Activated gamma-delta T cell (primary cell): Measurements from ENCODE around the gene BAIAP2L2.

Experiments
- DNase-seq: peaks from one replicate; lab custom pipeline; 2025; lab: John Stamatoyannopoulos, UW

Gene BAIAP2L2

GRCh38 chr22:38107692-38108515, 2.6 kb downstream of the BAIAP2L2 start:
- DNase-seq = no peak

DNA sequence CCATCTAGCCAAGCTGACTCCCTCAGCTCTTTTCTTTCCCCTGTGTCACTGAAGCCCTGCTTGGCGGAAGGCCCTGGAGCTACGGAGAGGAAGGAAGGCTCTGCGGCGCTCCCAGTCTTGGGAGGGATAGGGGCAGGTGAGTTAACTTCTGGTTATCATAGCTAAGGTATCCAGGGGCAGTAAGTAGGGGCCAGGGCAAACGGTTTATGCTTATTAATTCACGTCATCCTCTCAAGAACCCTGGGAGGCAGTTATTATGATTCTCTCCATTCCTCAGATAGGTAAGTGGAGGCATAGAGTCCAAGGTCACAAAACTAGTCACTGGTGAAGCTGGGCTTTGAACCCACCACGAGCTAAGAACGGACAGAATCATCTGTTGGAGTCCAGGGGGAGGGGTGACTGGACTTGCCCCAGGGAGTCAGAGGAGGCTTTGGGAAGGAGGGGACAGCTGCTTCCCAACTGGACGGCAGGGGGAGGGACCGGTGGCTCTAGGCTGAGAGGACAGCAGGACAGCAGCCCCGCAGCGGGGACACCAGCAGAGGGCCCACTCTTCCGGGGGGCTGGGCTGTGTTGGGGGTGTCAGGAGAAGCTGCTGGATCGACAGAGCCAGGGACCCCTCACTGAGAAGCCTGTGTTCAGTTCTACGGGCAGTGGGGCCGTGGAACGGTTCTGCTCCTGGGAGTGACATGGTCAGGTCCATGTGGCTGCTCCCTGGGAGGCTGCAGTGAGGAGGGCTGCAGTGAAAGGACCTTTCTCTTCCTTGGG, 3.5 kb downstream of the BAIAP2L2 start:
- no peak for DNase-seq

DNA sequence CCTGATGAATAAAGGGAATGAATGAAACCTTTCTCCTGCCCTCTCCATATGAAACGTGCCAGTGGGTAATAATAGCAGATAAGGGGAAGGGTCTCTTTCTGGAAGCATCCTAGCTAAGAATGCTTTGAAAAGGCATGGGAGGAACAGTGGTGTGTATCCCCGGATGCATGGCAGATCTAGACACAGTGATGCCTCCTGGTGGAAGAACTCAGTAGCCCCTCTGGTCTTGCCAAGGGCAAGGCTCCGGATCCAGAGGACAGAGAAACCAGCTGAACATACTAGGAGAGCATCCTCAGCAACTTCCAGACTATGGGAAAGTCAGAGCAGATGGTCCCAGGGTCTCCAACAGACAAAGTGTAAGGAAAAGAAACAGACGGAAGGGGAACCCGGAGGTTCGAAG, 6.4 kb downstream of the BAIAP2L2 start:
- no peak for DNase-seq

GRCh38 chr22:38103641-38104040, 6.8 kb downstream of the BAIAP2L2 start:
- DNase-seq = no peak

GRCh38 chr22:38098410-38099249, 11.9 kb downstream of the BAIAP2L2 start:
- DNase-seq = no peak

DNA sequence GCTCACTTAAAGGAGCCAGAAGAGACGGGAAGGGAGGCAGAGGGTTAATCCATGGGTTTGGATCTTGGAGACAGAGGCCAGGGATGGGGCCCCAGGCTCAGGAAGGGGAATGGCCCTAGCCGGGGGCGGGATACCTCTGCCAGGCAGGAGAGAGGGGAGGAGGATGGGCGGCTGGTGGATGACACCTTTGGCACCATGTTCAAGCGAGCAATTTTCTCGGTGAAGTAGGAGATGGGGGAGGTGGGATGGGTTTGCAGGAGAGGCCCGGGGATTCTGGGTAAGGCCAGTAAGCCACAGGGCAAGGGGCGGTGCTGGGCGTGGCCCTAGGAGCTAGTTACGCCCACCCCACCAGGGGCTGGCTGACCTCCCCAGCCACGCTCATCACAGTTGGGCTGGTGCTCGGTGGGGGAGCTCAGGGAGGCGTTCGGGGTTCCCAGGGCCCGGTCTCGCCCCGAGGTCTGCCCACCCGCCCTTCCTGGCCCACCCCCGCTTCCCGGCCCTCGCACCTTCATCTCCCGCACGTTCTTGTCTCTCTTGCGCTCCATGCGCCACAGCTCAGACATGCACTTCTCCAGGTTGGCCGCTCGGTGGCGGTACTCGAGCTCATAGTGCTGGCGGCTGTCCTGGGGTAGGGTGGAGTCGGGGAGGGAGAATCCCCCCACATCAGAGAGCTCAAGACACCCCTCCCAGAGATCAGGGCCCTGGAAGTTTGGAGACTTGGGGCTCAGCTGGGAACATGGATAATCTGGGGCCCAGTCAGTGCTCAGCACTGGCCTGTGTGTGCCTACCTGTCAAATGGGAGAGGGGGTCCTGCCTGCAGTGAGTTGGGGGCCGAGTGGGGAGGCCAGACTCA, 12.7 kb downstream of the BAIAP2L2 start:
- no peak for DNase-seq

- DNase-seq = no peak
Measured at GRCh38 chr22:38097058-38097457, 13.4 kb downstream of the BAIAP2L2 start.

DNA sequence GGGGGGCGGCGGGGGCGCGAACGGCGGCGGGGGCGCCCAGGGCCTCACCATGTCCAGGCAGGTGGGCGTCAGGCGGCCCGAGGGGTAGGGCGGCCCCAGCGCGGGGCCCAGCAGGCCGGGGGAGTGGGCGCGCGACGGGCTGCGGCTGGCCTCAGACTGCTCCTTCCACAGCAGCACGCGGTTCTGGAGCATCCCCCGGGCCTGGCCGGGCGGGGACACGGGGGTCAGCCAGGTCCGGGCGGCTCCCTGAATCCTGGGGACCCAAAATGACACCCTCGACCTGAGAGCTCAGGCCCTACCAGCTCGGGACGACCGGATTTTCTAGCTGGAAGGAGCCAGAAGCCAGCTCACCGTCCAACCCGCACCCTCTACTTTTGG, 21.0 kb downstream of the BAIAP2L2 start:
- DNase-seq = no peak

DNA sequence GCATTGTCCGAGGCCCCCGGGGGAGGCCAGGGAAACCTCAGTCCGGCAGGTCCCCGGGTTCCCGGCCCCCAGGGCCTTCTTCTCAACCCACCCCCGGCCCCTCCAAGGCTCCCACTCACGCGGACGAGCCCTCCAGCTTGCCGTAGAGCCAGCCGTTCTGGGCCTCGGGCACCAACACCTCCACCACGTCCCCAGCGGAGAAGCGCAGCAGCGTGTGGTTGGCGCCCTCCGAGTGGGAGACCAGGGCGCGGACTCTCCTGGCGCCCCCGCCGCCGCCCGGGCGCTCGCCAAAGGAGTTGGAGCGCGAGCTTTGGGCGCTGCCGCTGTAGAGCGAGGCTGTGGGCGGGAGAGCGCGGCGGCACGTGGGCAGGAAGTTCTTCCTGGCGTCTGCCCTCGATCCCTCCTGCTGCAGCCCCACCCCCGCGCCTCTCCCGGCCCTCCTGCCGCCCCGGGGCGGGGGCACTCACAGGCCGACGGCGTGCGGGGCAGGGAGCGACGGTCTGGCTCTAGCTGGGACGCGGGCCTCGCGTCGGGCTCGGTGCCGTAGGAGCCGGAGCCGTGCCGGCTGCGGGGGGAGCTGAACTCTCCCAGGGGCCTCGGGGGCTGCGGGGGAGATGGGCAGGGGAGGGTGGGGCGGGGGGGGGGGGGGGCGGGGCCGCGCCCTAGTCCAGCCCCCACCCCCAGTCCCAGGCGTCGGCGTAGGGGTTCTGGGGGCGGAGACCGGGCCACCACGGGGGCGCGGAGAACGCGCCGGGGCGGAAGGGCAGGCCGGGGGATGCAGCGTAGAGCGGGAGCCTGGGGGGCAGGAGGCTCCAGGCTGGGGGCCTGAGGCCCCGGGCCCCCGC, 21.6 kb downstream of the BAIAP2L2 start:
- no peak for DNase-seq

DNA sequence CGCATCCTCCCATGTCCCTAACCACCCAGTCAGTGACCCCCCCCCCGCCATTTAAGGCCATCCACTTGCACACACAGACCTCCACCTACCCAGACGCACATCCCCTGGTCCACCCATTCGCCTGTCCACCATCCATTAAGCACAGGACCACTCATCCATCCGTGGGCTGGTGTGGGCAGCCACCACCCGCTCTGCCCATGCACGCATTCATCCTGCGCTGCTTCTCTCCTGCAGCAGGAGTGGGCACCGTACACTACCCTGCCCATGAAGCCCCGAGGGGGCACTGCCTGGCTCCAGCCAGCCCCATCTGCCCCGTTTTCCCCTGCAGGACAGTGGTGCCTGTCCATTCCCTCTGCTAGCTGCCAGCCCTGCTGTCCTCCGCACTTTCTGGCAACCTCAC, 22.6 kb downstream of the BAIAP2L2 start:
- DNase-seq = no peak

- DNase-seq = no peak
Measured at GRCh38 chr22:38086942-38087341, 23.5 kb downstream of the BAIAP2L2 start.

DNA sequence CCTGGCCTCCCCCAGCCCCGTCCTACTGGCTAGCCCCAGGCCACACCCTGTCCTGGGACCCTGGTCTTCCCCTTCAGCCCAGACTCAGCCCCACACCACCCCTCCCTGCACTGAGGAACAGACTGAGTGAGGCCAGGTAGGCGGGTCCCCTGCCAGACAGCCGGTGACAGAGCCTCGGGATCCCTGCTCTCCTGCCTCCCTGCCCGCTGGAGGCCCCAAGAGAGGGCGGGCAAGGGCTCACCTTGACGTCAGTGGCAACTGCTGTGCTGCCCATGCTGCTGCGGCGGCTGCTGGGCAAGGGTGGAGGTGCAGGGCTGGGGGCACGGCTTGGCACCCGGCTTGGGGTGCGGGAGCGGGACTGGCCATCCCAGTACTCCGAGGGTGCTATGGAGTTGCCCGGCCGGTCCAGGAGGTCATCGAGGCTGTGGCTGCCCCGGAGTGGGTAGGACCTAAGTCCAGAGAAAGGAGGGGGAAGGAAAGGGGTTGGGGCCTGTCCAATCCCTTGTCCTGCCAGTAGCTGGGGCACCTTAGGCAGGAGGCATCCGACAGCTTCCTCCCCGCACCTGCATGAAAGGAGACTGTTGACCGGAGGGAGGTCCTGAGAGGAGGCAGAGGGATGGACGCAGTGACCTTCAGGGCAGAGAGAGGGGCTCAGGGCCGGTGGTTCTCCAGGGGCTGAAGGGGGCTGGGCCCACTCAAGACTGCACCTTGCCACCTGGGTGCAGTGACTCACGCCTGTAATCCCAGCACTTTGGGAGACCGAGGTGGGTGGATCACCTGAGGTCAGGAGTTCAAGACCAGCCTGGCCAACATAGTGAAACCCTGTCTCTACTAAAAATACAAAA, 24.3 kb downstream of the BAIAP2L2 start:
- DNase-seq = no peak

DNA sequence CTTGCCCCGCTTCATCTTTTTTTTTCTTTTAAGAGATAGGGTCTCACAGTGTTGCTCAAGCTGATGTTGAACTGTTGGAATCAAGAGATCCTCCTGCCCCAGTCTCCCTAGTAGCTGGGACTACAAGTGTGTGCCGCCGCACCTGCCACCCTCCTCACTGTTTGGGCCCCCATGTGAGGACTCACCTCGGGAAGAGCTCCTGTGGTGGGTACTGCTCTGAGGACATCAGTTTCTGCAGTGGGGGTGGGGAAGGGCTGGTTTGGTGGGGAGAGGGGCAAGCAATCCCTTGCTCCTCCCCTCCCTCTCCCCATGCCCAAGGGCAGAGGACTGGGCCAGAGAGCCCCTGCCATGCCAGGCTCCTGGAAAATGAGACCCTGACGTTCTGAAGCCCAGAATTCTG, 25.0 kb downstream of the BAIAP2L2 start:
- DNase-seq = no peak

DNA sequence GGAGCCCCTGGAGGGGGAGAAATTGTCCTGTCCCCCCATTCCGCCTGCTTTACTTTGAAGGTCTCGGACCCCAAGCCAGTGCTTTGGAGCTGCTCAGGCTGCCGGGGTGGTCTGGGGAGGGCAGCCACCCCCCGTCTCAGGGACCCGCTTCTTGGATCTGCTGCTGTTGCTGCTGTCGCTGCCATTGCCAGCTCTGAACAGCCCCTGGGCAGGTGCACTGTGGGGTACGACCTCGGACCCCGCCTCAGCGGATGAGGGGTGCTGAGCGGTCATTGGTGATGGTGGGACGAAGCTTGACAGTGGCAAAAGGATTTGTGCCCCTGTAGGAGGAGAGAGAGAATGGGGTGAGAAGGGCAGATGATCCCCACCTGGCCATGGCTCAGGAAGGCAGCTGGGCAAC, 25.4 kb downstream of the BAIAP2L2 start:
- DNase-seq = no peak

DNA sequence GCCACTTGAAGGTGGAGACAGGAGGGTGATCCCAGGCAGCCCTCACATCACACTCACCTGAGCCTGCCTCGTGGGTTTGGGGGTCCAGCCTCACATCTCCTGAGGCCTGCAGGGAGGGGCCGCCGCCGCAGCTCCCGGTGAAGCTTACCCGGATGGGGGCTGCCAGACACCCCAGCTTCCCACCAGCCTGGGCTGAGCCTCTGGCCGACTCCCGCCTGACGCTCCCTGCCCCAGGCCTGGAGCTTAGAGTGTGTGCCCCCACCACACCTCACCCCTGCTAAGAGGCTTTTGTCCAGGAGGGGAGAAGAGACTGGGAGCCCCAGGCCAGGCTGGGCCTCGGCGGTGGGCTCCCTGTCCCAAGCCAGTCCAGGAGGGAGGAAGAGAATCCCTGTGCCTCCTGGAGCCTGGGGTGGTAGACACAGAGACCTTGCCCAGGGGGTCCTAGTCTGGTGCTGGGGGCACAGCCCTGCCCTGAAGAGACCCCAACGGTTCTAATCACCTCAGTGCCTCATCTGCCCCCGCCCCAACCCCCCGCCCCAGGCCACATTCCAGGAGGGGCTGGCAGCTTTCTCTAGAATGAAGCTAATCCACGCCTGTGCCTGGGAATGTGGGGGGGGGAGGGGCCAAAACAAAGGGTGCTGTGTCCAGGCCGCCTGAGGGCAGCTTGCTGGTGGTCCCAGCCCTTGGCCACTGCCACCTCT, 26.4 kb downstream of the BAIAP2L2 start, which contains the start of gene SLC16A8:
Gene SLC16A8, minus strand, starts transcription at position 254 of the 701 bp plus-strand sequence. CDS start 1,311 bp downstream, outside the sequence.
- no peak for DNase-seq

- no peak for DNase-seq
Measured at GRCh38 chr22:38082986-38083710, 27.3 kb downstream of the BAIAP2L2 start.

DNA sequence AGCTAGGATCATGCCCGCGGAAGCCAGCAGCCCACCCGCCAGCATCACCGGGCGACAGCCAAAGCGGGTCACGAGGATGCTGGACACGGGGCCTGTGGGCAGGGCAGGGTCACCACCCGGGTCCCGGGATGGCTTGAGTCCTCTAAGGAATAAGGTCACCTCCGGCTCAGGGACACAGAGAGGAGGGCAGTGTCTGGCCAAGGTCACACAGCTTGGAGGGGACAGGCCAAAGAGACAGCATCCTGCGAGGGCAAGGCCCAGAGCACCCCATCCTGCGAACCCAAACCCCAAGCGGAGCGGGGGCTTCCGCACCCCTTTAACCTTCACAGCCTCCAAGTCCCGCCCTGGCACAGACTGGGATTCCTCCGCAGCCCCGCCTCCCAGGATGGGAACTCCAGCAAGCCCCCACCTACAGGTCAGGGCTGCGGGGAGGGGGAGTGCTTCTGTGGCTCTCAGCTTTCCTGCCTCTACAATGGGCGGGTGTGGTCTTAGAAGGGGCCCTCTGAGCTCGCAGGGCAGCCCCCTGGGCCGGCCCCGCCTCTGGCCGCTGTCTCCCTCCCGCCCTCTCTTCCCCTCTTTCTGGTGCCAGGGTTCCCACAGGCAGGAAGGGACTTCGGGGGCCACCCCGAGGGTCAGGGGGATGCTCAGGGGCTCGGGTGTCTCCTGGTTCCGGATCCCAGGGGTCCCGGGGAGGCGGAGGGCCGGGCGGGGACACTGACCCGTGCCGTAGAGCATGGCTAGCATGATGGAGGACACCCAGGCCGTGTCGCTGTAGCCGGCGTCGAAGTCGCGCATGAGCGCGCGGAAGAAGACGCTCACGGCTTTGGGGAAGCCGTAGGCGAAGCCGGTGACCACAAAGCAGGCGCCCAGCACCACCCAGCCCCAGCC, 28.3 kb downstream of the BAIAP2L2 start:
- DNase-seq = no peak
